Measurements from ENCODE around the gene FAM163B.

The FAM163B gene

GRCh38 chr9:133539991-133540697, 69.0 kb downstream of the FAM163B start:
- no peak for DNase-seq

- DNase-seq: no peak
These were observed 70.0 kb downstream of the FAM163B start for GRCh38 chr9:133538851-133539833.

- no peak for DNase-seq
These were observed 71.0 kb downstream of the FAM163B start for GRCh38 chr9:133538176-133538575.

GRCh38 chr9:133537257-133537656, 71.9 kb downstream of the FAM163B start:
- no peak for DNase-seq

- no peak for DNase-seq
These were observed 72.7 kb downstream of the FAM163B start for GRCh38 chr9:133536536-133536935.

GRCh38 chr9:133536080-133536479, 73.1 kb downstream of the FAM163B start:
- no peak for DNase-seq

- no peak for DNase-seq
These were observed 73.8 kb downstream of the FAM163B start for GRCh38 chr9:133535306-133535877.

- peak in 2 of 5 donors; percentile 21 to 32 for DNase-seq
These were observed 74.6 kb downstream of the FAM163B start, which contains the start of gene ADAMTSL2 for GRCh38 chr9:133534346-133535291. TSS of gene ADAMTSL2 (plus strand) at chr9:133534704. CDS start at chr9:133536713, 2,009 bp downstream.

GRCh38 chr9:133533857-133534256, 75.3 kb downstream of the FAM163B start:
- DNase-seq: no peak

GRCh38 chr9:133532937-133533668, 76.1 kb downstream of the FAM163B start:
- peak in 4 of 5 donors; percentile 33 to 60 (median 42) for DNase-seq

GRCh38 chr9:133531293-133531692, 77.9 kb downstream of the FAM163B start:
- no peak for DNase-seq

- no peak for DNase-seq
These were observed 79.3 kb downstream of the FAM163B start for GRCh38 chr9:133529874-133530273.

GRCh38 chr9:133529457-133529856, 79.7 kb downstream of the FAM163B start:
- DNase-seq: no peak

- no peak for DNase-seq
These were observed 80.3 kb downstream of the FAM163B start for GRCh38 chr9:133528876-133529241.

GRCh38 chr9:133528001-133528875, 81.0 kb downstream of the FAM163B start:
- no peak for DNase-seq

GRCh38 chr9:133527444-133527920, 81.7 kb downstream of the FAM163B start:
- DNase-seq: no peak

Data from T-helper 1 cell (primary cell).